ENCODE measurements around the gene BRPF1.
A peak's percentile ranks its signal among the peaks of the same experiment; 100 is the strongest.
"Not testable (repeated sequence)": the region's sequence is repeated elsewhere in the genome, so short reads cannot be mapped to it uniquely, and the experiment has no call there.

The BRPF1 gene

DNA sequence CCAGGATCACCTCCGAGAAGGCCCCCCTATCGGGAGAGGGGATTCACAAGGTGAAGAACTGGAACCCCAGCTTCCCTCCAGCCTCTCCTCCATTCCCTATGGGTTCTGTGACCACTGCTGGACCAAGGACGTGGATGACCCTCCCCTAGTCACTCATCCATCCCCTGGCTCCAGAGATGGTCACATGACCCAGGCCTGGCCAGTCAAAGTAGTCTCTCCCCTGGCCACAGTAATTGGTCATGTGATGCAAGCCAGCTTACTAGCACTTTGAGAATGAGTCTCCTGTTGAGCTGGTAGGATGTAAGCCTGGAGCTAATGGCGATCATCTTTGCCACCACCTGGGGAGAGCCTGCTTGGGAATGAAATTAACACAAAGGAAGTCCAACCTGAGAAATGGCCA, 34.3 kb downstream of the BRPF1 start:
- FAIRE-seq (no peak), DNase-seq (ENCODE audit: insufficient read length, low spot score) (no peak)
- TF ChIP-seq, protein P1, sequence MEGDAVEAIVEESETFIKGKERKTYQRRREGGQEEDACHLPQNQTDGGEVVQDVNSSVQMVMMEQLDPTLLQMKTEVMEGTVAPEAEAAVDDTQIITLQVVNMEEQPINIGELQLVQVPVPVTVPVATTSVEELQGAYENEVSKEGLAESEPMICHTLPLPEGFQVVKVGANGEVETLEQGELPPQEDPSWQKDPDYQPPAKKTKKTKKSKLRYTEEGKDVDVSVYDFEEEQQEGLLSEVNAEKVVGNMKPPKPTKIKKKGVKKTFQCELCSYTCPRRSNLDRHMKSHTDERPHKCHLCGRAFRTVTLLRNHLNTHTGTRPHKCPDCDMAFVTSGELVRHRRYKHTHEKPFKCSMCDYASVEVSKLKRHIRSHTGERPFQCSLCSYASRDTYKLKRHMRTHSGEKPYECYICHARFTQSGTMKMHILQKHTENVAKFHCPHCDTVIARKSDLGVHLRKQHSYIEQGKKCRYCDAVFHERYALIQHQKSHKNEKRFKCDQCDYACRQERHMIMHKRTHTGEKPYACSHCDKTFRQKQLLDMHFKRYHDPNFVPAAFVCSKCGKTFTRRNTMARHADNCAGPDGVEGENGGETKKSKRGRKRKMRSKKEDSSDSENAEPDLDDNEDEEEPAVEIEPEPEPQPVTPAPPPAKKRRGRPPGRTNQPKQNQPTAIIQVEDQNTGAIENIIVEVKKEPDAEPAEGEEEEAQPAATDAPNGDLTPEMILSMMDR (IDR thresholded peaks at IDR 0.05; ENCODE audit: insufficient read depth, missing control alignments) = no peak

DNA sequence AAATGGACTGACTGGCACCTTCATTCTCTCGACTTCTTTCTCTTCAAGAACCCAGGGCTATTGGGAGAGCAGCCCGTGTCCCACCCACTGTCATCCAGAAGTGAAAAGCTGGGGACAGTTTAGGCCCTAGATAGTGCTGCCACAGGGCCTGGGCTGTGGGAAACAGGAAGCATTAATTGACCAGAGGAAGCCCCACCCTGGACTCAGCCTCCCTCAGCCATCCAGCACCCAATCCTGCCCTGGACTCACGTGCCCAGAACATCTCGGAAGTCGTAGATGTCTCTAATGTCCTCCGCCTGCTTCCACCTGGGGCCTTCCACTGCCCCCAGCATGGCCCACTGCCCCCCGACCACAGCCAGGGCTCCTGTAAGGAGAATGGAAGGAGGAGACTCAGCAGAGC, 35.9 kb downstream of the BRPF1 start:
- no peak for FAIRE-seq

DNA sequence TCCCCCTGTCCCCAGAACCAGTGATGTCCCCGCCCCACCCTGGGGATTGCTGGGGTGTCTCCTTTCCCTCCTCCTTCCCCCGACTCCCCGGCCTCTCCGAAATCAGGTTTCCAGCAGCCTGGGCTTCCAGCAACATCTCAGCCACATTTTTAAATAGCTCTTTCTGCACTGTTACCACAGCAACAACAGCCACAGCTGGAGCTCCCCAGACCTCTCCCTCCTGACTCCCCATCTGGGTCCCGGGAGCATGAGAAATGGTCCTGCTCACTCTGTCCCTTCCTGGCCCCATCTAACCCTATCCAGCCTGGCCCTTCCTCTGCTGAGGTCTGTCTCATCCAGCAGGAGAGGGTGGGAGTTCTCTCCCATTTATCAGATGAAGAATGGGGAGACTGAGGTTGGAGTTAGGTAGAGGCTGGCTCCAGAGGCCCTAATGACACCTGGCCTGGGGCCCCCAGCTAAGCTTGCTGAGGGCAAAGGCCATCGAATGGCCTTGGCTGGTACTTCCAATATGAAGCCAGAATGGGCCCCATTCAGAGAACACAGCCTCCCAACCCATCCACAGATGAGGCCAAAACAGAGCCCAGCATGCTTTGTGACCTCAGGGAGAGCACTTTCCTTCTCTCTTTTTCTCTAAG, 36.7 kb downstream of the BRPF1 start:
- no peak for DNase-seq (ENCODE audit: insufficient read length, low spot score)
- TF ChIP-seq, protein P1 (IDR thresholded peaks at IDR 0.05; ENCODE audit: insufficient read depth, missing control alignments) = no peak
- no peak for FAIRE-seq

More for the DNA sequence above, 35.9 kb downstream of the BRPF1 start:
- DNase-seq (ENCODE audit: insufficient read length, low spot score) = no peak
- TF ChIP-seq, protein P1 (IDR thresholded peaks at IDR 0.05; ENCODE audit: insufficient read depth, missing control alignments) = no peak

DNA sequence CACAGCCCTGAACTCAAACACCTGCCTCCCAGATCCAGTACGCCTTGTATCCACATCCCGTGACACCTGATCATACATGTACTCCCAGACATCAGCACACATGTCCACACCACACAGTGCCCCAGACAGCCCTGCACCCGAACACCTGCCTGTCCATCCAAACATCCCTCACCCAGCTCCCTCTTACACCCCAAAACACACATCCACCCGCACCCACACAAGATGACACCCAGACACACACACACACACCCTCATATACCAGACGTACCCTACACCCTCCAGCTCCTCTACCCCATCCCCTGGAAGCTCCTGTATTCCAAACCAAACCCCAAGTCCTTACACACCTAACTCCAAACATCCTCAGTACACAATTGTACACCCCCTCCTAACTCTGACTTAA, 37.5 kb downstream of the BRPF1 start:
- DNase-seq (ENCODE audit: insufficient read length, low spot score) (no peak), FAIRE-seq (no peak)
- TF ChIP-seq, protein P1 (IDR thresholded peaks at IDR 0.05; ENCODE audit: insufficient read depth, missing control alignments) = no peak

DNA sequence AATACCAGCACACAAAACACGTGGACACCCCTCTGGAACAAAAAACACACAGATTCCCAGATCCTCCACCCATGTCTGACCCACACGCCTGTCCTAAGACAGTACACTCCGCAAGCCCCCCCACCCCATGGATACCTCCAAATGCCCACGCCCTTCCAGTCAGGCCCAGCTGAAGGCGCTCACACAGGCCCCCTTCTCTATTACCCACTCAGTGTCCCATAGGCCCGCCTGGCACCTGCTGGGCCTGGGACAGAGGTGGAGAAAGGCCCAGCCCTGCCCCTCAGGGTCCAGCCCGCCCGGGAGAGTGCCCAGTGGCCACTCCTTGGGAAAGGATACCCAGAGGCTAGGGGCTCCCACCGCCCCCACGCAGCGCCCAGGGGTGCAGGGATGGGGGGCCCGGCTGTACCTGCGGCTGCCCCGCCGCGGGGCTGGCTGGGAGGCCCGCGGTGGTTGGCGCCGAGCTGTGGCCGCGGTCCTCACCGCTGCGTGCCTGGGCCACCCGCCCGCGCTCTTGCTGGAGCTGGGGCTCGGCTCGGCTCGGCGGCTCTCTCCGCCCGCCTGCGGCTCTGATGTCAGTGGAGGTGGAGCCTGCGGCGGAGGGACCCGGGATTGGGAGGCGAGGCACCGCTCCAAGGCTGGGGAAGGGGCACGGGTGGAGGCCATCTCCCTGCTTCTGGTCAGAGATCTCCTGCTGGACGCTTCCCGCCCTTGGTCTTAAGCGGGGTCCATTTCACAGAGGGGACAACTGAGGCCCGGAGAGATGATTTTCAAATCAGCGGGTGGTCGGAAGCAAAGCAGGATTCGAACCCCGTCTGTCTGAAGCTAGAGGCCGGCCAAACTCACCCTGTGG, 38.1 kb downstream of the BRPF1 start, which contains the start of gene CAMK1:
Gene CAMK1, minus strand, starts transcription at position 522 of the 850 bp plus-strand sequence. CDS start 2,198 bp downstream, outside the sequence.
- FAIRE-seq = no peak
- DNase-seq (ENCODE audit: insufficient read length, low spot score) = peak; percentile 73
- TF ChIP-seq, protein P1 (IDR thresholded peaks at IDR 0.05; ENCODE audit: insufficient read depth, missing control alignments) = no peak

DNA sequence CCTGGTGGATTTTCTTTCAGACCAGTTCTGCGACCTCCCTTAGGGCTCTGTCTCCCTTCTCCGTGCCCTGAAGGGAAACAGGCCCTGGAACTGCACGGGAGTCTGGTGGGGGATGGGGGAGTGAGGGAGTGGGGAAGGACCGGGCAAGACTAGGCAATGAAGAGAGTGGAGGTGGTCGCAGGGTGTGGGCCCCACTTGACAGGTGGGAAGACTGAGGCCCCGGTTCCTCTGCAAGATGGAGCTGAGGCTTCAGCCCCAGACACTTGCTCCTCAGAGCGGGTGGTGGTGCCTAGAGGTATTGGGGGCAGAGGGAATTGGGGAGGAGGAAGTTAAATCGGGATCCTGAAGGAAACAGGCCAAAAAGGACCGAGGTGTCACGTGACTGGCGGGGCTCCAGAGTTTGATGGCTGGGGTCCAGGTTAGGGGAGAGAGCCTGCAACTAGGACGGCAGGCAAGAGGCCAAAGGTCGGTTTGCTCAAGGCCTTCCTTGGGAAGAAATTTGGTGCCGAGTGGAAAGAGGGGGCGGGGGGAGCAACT, 38.8 kb downstream of the BRPF1 start:
- DNase-seq (ENCODE audit: insufficient read length, low spot score) (no peak), FAIRE-seq (no peak)
- TF ChIP-seq, protein P1 (IDR thresholded peaks at IDR 0.05; ENCODE audit: insufficient read depth, missing control alignments) = no peak

DNA sequence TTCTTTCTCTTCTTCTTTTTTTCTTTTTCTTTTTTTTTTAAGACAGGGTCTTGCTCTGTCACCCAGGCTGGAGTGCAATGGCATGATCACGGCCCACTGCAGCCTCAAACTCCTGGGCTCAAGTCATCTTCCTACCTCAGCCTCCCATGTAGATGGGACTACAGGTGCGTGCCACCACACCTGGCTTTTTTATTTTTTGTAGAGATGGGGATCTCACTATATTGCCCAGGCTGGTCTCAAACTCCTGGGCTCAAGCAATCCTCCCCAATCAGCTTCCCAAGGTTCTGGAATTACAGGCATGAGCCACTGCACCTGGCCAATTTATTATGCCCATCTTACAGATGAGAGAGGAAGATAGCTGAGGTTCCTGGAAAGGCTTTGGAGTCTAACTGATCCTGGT, 39.5 kb downstream of the BRPF1 start:
- not testable (repeated sequence) for DNase-seq (ENCODE audit: insufficient read length, low spot score); FAIRE-seq

Measured in D721Med (cell line).